Ectodermal cell (in vitro differentiated cells): ENCODE data around the gene CTNNA2.

ENCODE experiments used
- H3K27ac ChIP-seq: 2 replicates; pipeline ENCODE4 v1.7.0; 2013; ENCODE audit warnings: mild to moderate bottlenecking, low read depth, low read length; ENCODE audit not compliant: insufficient read depth, poor library complexity, severe bottlenecking
- H3K27me3 ChIP-seq: 2 replicates; pipeline ENCODE4 v1.7.0; 2013; ENCODE audit warnings: mild to moderate bottlenecking, low read length; ENCODE audit not compliant: insufficient read depth, control insufficient read depth, poor library complexity, severe bottlenecking
- H3K36me3 ChIP-seq: one replicate; pipeline ENCODE4 v1.7.0; 2013; ENCODE audit warnings: low read length; ENCODE audit not compliant: control insufficient read depth, insufficient read depth
- H3K4me1 ChIP-seq: one replicate; pipeline ENCODE4 v1.7.0; 2013; ENCODE audit warnings: low read length; ENCODE audit not compliant: control insufficient read depth, insufficient read depth
- H3K4me3 ChIP-seq: 2 replicates; pipeline ENCODE4 v1.7.0; 2013; ENCODE audit warnings: low read depth, low read length, control low read depth; ENCODE audit not compliant: insufficient read depth
- H3K9me3 ChIP-seq: 2 replicates; pipeline ENCODE4 v1.7.0; 2013; ENCODE audit warnings: mild to moderate bottlenecking, low read length, moderate library complexity; ENCODE audit not compliant: control insufficient read depth
- WGBS, 2 experiments: methylation state at CpG; one replicate each; pipeline ENCODE4 v1.1.7; 2013; ENCODE audit warnings: missing lambda C conversion rate in 2 of 2; 5-methylcytosine and 5-hydroxymethylcytosine counted together

Gene CTNNA2

DNA sequence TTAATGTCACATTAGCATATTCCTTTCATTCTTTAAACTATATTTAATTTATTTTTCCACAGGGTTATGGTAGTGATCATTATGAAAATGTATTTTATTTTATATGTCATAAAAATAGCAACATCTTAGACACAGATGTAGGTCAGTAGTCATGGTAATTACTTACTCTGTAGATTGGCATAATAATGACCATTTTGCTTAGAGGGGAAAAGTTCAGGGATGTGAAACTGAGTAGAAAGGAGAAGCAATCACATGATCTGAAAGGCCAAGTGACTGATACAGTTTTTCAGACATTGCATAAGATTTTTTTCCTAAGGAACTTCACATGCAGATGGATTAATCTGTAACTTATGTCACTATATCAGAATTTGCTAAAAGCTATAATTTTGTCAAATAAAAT lies 286.9 kb downstream of the CTNNA2 start:
- no peak overlapping the region for H3K4me3 ChIP-seq
- no peak overlapping the region for H3K27ac ChIP-seq
- no peaks in the 10 kb centered on the region for H3K9me3 ChIP-seq
- no peaks in the 10 kb centered on the region for H3K27me3 ChIP-seq
- H3K4me1 ChIP-seq, result no peaks in the 10 kb centered on the region
- H3K36me3 ChIP-seq, result no peaks in the 10 kb centered on the region

DNA sequence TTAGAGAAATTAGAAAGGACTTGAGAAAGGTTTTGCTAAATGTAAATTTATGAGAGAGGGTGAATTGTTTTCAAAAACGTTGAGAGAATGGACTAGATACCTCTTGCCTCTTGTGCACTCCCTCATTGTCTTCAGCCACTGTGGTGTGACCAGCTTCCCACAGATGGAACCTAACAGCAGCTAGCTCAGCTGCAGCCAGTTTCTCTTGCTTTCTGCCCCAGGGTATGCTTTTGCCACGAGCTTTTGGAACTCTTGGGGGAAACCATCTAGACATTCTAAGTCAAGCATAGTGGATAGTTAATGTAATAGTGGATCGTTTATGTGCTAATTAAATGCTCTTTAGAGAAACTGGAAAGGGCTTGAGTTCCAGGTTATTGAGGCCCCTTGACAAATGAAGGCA lies 288.2 kb downstream of the CTNNA2 start:
- Histone ChIP-seq H3K4me3 (no peak overlapping the region), H3K9me3 (no peaks in the 10 kb centered on the region), H3K4me1 (no peaks in the 10 kb centered on the region), H3K27me3 (no peaks in the 10 kb centered on the region), H3K36me3 (no peaks in the 10 kb centered on the region), H3K27ac (no peak overlapping the region)
- WGBS, 2 experiments, result 77 to 79% methylated on average over 3 of the region's 3 CpGs

DNA sequence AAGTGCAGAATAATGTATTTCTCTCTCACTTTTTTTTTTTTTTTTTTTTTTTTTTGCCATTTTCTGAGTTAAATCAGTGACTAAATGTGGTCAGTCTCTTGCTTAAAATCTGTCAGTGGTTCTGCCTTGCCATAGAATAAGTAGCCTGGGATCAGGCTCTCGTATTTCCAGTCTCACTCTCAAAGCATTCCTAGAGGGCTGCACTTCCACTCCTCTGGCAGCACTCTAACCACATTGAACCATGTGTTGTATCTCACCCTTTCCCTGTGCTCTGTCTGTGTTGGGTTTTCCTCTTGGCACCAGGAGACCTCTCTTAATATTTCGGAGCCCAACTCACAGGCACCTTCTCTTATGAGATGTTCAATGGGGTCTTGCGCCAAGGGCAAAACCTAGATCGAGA lies 304.4 kb downstream of the CTNNA2 start:
- Histone ChIP-seq H3K4me3 (no peak overlapping the region), H3K27ac (no peak overlapping the region), H3K4me1 (no peaks in the 10 kb centered on the region), H3K9me3 (no peaks in the 10 kb centered on the region), H3K36me3 (no peaks in the 10 kb centered on the region), H3K27me3 (no peaks in the 10 kb centered on the region)
- 87 to 88% methylated on average over 4 of the region's 4 CpGs for WGBS, 2 experiments

DNA sequence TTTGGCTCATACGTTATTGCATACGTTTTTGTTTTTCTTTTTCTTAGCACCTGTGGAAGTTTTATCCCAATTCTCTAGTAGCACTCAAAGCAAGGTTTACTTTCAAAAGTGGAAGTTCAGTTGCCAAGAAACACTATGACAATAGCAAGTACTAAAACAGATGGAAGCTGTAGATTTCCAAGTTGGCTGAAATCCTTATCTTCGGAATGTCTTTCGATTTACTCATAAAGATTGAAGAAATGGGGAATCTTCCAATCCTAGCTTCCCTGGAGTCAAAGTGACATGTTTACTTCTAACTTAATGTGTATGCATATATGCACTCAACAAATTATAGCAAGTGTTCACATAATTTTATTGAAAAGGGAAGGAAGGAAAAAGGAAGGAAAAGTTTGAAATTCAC lies 307.4 kb downstream of the CTNNA2 start:
- H3K27me3 ChIP-seq, result no peaks in the 10 kb centered on the region
- H3K27ac ChIP-seq, result no peak overlapping the region
- H3K36me3 ChIP-seq, result no peaks in the 10 kb centered on the region
- WGBS, 2 experiments, result 73 to 94% methylated on average over 2 to 4 of the region's 4 CpGs
- no peak overlapping the region for H3K4me3 ChIP-seq
- no peaks in the 10 kb centered on the region for H3K9me3 ChIP-seq
- H3K4me1 ChIP-seq, result no peaks in the 10 kb centered on the region

DNA sequence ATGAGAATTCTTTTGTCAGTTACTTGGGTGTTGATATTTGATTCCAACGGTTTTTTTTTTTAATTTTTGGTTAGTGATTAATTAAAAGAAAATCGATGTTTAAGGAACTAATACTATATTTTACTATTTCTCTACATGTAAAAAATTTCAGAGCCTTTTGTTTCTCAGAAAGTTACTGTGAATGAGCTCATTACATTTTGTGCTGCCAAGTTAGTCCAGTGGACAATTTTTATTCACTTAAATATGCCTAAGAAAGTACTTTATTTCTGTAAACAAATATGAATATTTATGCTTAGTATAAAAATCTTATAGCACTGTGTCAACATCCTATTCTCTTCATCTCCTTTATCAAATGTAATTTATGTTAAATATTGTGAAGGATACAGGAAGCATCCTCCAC lies 309.3 kb downstream of the CTNNA2 start:
- H3K27ac ChIP-seq, result no peak overlapping the region
- H3K36me3 ChIP-seq, result no peaks in the 10 kb centered on the region
- WGBS, 2 experiments, result no CpG with 5 or more reads among the region's 2 CpGs
- H3K4me3 ChIP-seq, result no peak overlapping the region
- H3K9me3 ChIP-seq, result no peaks in the 10 kb centered on the region
- H3K27me3 ChIP-seq, result no peaks in the 10 kb centered on the region
- H3K4me1 ChIP-seq, result no peaks in the 10 kb centered on the region

DNA sequence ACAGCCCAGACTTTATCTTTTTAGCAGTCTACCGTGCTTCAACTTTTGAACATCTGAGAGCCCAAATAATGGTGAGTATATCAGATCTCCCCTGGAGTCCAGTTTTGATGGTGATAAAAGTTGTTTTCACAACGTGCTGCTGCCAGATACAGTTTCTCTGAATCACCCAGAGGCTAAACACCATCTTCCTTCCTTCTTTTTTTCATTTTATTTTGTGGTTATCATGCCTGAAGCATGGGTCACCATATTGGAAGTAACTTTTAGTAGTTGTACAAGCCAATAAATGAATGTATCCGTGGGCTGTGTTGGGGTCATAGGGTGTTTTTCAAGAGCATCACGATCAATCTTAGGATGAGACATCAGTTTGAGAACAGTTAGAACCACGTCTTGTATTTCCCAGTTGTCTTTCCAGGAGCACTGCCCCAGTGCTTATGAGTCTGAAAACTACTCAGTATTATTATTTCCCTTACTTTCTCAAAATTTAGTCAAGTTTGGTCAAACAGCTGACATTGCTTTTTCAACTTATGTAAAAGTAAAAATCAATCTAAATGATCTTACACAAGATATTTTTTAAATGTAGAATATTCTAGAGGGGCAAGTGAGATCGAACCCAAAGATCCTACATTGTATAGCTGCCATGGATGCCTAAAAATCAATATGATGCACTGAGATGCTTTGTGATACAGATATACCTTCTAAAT lies 311.4 kb downstream of the CTNNA2 start:
- Histone ChIP-seq H3K4me3 (no peak overlapping the region), H3K4me1 (no peaks in the 10 kb centered on the region), H3K9me3 (no peaks in the 10 kb centered on the region), H3K27ac (no peak overlapping the region), H3K36me3 (no peaks in the 10 kb centered on the region), H3K27me3 (no peaks in the 10 kb centered on the region)
- 84 to 94% methylated on average over 5 to 6 of the region's 6 CpGs for WGBS, 2 experiments

DNA sequence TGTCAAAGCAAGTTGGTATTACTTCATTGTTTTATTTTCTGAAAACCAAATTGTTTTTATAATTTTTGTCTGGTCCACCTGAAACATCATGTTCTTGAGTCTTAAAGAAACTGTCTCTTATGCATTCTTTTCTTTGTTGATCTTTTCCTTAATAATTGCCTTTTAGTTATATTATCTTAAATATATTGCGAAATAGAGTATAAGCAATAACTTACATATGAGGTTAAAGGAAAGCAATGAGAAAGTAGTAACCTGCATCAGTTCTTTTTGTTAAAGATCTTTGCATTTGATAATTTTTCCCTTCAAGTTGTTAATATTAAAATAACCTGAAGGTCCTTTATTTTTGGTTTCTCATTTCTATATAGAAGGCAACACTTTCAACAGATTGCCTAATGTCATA lies 315.0 kb downstream of the CTNNA2 start:
- Histone ChIP-seq H3K9me3 (no peaks in the 10 kb centered on the region), H3K27ac (no peak overlapping the region), H3K36me3 (no peaks in the 10 kb centered on the region), H3K27me3 (no peaks in the 10 kb centered on the region), H3K4me1 (peaks cover 8% of the 10 kb centered on the region), H3K4me3 (no peak overlapping the region)
- no CpG with 5 or more reads among the region's 1 CpG for WGBS, 2 experiments

DNA sequence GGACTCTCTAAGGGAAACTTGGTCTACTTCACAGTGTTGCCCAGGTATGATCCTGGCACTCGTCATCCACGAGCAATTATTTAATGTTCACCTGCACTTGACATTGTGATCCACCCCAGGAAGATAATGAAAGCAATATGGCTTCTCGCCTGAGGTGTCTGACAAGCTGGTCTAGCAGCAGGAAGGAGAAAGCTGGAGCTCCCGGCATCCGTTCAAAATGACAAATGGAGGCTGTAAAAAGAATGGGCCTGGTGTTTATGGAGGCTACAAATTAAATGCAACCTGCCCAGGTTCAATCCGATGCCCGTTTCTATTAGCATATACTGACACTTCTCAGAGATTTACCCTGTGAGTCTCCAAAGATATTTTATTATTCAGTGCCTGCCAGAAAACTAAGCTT lies 317.6 kb downstream of the CTNNA2 start:
- Histone ChIP-seq H3K27ac (no peak overlapping the region), H3K4me3 (no peak overlapping the region), H3K36me3 (no peaks in the 10 kb centered on the region), H3K9me3 (no peaks in the 10 kb centered on the region), H3K27me3 (no peaks in the 10 kb centered on the region), H3K4me1 (peaks cover 13% of the 10 kb centered on the region)
- 94 to 95% methylated on average over 7 of the region's 7 CpGs for WGBS, 2 experiments

DNA sequence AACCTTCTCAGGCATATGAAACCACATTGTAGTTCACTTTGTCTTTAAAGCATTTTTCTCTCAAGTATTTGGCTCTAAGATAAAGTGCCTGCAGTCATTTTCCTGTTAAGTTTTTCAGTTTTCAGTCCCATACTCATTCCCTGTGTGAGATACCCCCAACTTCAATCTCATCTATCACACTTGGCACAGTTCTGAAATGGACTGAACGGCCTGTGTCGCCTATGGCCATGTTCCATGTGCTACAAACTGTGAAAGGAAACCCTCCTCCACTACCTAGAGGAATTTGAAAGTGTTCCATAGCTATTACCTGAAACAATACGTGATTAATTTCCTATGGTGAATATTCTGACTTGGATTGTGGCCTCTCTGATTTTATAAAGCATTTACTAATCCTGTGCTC lies 319.1 kb downstream of the CTNNA2 start:
- Histone ChIP-seq H3K27ac (peak overlapping the region; percentile 61), H3K4me1 (peaks cover 13% of the 10 kb centered on the region)
- WGBS, 2 experiments, result 68 to 74% methylated on average over 3 of the region's 3 CpGs

DNA sequence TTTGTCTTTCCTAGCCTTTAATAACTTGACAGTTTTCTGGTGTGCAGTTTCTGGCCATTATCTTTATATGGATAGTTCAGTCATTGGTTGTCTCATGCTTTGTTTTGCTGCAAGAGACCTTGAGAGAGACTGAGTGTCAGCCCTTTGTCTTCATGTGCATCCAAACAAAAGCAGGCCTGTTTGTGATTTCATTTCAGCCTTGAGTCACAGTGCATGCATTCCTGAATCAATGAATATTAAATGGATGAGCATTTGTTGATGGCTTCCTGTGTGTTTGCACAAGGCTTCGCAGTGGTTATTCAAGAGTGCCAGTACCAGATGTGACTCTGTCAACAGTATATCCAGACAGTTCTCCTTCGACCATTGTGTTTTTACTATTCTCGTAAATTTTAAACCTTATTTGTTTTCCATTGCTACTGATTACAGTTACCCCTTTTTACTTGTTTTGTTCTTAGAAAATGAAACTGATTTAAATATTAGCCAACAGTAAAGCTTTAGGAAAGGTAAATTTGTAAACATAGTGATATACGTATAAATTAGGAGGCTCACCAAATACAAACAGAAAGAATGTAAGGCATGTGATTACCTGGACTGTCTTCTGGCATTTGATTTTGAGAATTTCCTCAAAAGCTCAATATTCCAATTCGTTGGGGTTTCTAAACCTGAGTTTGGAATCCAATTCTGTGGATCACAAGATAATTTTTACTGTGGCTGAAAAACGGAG lies 319.8 kb downstream of the CTNNA2 start:
- Histone ChIP-seq H3K36me3 (no peaks in the 10 kb centered on the region), H3K9me3 (no peaks in the 10 kb centered on the region), H3K4me1 (peaks cover 13% of the 10 kb centered on the region), H3K4me3 (no peak overlapping the region), H3K27me3 (no peaks in the 10 kb centered on the region), H3K27ac (peak overlapping the region; percentile 61)
- 52 to 65% methylated on average over 6 of the region's 6 CpGs for WGBS, 2 experiments

More for the DNA sequence above, 319.1 kb downstream of the CTNNA2 start:
- Histone ChIP-seq H3K9me3 (no peaks in the 10 kb centered on the region), H3K27me3 (no peaks in the 10 kb centered on the region), H3K36me3 (no peaks in the 10 kb centered on the region), H3K4me3 (no peak overlapping the region)
